Cardiac muscle cell (in vitro differentiated cells and primary cell): ENCODE measurements around the gene CUL4A. TPM values are rescaled to one million over a fixed set of nuclear protein-coding genes. Genes with fewer than 3 reads are reported as not detected.
A peak's percentile ranks its signal among the peaks of the same experiment; 100 is the strongest.

Experiments
- DNase-seq, 2 donors: peaks; one replicate each; pipeline versions ENCODE4 v3.0.0 to v3.0.0-alpha.2; 2010 to 2017; ENCODE audit warnings: low read depth in 1 of 2, low spot score in 1 of 2
- H3K27ac ChIP-seq: fragments of 200-600 bp; sonication (generic); 2 replicates; pipeline ENCODE4 v1.5.1; 2016
- H3K27me3 ChIP-seq: fragments of 200-600 bp; sonication (generic); 2 replicates; pipeline ENCODE4 v1.6.0; 2016; ENCODE audit warnings: control low read depth
- H3K36me3 ChIP-seq: fragments of 200-600 bp; sonication (generic); 2 replicates; pipeline ENCODE4 v1.5.1; 2016; ENCODE audit warnings: control low read depth
- H3K4me1 ChIP-seq: fragments of 200-600 bp; sonication (generic); 2 replicates; pipeline ENCODE4 v1.8.1; 2017; ENCODE audit warnings: low read depth, mild to moderate bottlenecking, mixed run types
- H3K4me3 ChIP-seq: fragments of 200-600 bp; sonication (generic); 2 replicates; pipeline ENCODE4 v1.5.1; 2016; ENCODE audit warnings: mild to moderate bottlenecking
- H3K9me3 ChIP-seq: fragments of 200-600 bp; sonication (generic); 2 replicates; pipeline ENCODE4 v1.5.1; 2017; ENCODE audit warnings: low read depth, mild to moderate bottlenecking, control low read depth
- CTCF ChIP-seq: IDR thresholded peaks from 2 replicates; pipeline ENCODE4 v1.5.1; 2012; ENCODE audit warnings: low read depth, mild to moderate bottlenecking, low read length
- polyA plus RNA-seq: library from polyadenylated mRNA; unstranded; fragments of >200 nt; fragmentation: Nextera tagmentation; extraction: Ambion mirVana; gene quantifications from 2 replicates; pipeline ENCODE4 v1.2.1, GENCODE V29; 2016
- total RNA-seq: library from RNA; depleted of rRNA; stranded (reverse); fragments of >200 nt; gene quantifications from 2 replicates; pipeline ENCODE4 v1.2.3, GENCODE V29; 2016

Gene CUL4A
- total and polyA plus RNA-seq, 2 experiments from 2014 or later = 57.7 to 89.3 TPM

DNA sequence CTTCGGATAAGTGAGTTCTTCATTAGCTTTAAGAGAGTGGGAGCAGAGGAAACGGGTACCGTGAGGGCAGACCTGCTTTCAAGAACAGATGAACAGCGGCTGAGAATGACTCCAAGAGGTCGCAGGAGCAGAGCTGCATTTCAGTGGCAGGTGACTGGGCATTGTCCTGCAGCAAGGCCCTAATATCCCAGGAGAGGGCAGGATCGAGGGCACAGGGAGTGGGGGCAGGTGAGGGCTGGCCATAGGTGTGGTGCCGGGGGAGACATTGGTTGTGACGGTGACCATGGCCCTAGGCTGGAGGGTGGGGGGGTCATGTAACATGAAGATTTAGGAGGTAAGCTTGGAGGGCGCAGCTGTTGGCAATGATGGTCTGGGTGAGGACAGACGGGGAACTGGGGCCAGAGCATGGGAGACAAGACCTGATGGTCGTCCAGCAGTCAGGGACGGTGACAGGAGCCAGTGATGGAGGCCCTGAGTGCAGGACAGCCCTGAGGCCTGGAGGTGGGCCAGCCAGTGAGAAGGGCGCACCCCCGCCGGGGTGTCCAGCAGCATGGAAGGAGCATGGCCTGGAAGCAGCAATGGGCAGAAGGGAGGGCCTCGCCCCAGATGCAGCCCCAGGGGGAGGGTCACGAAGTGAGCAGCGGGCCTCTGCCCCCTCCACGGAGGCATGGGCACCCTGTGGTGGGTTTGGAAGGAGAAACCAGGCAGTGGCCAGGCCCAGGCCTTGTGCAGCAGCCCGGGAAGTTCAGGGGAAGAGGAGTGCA, 58.4 kb downstream of the CUL4A start:
- no peak for DNase-seq
- no peak overlapping the region for H3K27ac ChIP-seq
- no peaks in the 10 kb centered on the region for H3K4me1 ChIP-seq
- H3K36me3 ChIP-seq = peaks cover 15% of the 10 kb centered on the region
- TF ChIP-seq CTCF = no peak
- H3K27me3 ChIP-seq = no peaks in the 10 kb centered on the region
- no peaks in the 10 kb centered on the region for H3K9me3 ChIP-seq
- no peak overlapping the region for H3K4me3 ChIP-seq

GRCh38 chr13:113272031-113272430, 62.6 kb downstream of the CUL4A start:
- no peak for DNase-seq
- Histone ChIP-seq H3K4me1 (no peaks in the 10 kb centered on the region), H3K27me3 (no peaks in the 10 kb centered on the region), H3K9me3 (no peaks in the 10 kb centered on the region), H3K27ac (no peak overlapping the region), H3K36me3 (no peaks in the 10 kb centered on the region), H3K4me3 (no peak overlapping the region)
- TF ChIP-seq CTCF = no peak

- no peaks in the 10 kb centered on the region for H3K36me3 ChIP-seq
- H3K4me1 ChIP-seq = no peaks in the 10 kb centered on the region
- no peaks in the 10 kb centered on the region for H3K9me3 ChIP-seq
- no peak for DNase-seq
- H3K27me3 ChIP-seq = no peaks in the 10 kb centered on the region
- no peak overlapping the region for H3K4me3 ChIP-seq
- TF ChIP-seq CTCF = no peak
- H3K27ac ChIP-seq = no peak overlapping the region
These were observed 63.3 kb downstream of the CUL4A start for GRCh38 chr13:113272701-113273181.

DNA sequence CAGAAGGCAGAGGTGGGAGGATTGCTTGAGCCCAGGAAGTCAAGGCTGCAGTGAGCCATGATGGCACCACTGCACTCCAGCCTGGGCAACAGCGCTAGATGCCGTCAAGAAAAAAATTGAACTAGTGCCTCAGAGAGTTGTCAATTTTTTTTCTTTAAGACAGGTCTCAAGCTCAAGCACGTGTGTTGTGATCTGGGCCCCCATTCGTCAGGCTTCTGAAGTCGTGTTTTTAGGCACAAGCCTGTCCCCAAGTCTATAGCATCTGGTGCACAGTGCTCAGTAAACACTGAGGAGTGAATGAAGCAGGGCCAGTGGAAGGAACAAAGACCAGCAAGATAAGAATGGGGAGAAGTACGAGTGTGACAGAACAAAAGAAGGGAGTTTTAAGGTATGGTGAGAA, 63.9 kb downstream of the CUL4A start:
- no peak for DNase-seq
- Histone ChIP-seq H3K27ac (no peak overlapping the region), H3K4me3 (no peak overlapping the region), H3K36me3 (no peaks in the 10 kb centered on the region), H3K4me1 (no peaks in the 10 kb centered on the region), H3K27me3 (no peaks in the 10 kb centered on the region), H3K9me3 (no peaks in the 10 kb centered on the region)
- TF ChIP-seq CTCF = no peak

DNA sequence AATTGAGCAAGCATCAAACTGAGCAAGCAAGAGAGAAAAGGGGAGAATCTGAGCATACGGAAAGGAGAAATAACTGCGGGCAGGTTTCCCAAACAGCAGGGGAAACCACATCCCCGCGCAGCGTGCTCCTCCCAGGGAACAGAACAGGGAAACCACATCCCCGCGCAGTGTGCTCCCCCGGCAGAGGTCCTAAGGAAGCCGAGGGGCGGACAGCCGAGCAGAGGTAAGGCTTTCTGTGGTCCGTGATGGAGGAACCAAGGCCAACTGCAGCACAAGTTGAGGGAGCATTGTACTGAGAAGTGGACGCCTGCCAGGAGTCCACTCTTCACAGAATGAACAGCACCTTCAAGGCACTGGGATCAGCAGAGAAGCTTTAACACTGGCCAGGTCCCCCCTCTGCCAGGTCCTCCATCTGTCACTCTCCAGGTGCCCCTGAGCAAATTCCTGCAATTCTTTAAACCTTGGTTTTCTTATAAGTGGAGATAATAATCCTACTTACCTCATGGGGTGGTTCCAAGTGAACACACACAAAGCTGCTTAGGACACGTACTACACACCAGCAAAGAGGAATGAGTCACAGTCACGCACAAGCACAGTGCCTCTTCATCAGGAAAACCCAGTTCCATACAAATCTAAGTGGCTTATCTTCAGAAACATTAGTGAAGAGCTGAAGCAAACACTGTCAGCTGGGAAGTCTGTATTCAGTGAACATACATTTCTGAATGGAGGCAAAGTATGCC, 64.6 kb downstream of the CUL4A start:
- Histone ChIP-seq H3K27ac (no peak overlapping the region), H3K9me3 (no peaks in the 10 kb centered on the region), H3K4me1 (no peaks in the 10 kb centered on the region), H3K36me3 (no peaks in the 10 kb centered on the region), H3K4me3 (no peak overlapping the region), H3K27me3 (no peaks in the 10 kb centered on the region)
- DNase-seq = peak in 1 of 2 donors; percentile 68
- TF ChIP-seq CTCF = no peak
